GM18870 (cell line): ENCODE results near the gene TAGLN3.

Experiments used
- ATAC-seq: cut with Tn5 transposase; IDR thresholded peaks from one replicate; pipeline ENCODE4 v1.9.1; 2021; ENCODE audit warnings: moderate library complexity; ENCODE audit not compliant: unreplicated experiment

The TAGLN3 gene

DNA sequence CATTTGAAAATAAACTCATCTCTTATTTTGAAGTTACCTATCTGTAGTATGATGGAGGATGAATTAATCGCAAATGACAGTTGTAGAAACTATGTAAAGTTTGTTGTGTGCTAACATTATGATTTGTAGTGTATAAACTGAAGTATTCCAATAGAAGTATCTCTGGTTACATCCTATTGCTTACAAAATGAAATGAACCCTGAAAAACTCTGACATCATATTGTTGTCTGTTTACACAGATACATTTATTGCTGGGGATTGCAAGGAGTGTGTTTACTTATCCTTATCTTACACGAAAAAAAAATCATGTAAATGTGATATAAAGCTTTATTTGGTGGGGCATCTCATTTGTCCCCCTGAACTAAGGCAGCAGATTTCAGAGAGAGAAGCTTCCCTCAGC is 22.5 kb upstream of the TAGLN3 start:
- ATAC-seq = no peak

DNA sequence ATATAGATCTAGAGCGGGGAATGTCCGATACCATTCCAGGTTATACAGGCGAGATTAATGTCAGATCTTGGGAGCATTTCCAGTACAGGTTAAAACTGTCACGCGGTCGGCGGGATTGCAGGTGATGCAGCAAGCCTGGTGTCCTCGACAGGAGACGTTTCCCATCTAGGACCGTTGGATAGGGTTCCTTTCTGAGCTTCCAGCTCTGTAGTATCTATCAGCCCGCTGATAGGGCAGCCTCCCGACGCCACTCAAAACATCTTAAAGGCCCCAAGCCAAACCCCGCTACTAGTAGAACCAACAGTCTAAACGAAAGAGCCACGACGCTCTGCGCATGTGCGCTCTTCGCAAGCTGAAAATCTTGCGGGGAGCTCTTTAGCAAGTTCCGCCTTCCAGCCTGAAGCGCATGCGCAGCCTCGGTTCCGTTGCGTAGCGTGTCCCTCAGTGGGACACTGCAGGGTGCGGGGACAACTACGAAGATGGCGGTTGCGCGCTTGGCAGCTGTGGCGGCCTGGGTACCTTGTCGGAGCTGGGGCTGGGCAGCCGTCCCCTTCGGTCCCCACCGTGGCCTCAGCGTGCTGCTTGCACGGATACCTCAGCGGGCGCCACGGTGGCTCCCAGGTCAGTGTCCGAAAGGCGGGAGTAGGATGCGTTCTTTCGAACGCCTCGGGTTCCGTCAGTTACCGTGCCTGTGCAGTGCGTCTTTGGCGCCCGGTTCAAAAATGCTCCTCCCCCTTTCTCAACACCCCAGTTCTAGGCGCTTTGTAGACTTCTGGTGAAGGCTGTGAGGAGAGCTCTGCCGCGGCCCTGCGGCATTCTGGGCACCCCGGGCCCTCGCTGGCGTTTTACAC is 19.9 kb upstream of the TAGLN3 start, which contains the start of gene ABHD10:
Gene ABHD10, plus strand, starts transcription at position 444 of the 851 bp plus-strand sequence. Its CDS starts 36 bp downstream, at position 480.
- peak; percentile 91 for ATAC-seq

DNA sequence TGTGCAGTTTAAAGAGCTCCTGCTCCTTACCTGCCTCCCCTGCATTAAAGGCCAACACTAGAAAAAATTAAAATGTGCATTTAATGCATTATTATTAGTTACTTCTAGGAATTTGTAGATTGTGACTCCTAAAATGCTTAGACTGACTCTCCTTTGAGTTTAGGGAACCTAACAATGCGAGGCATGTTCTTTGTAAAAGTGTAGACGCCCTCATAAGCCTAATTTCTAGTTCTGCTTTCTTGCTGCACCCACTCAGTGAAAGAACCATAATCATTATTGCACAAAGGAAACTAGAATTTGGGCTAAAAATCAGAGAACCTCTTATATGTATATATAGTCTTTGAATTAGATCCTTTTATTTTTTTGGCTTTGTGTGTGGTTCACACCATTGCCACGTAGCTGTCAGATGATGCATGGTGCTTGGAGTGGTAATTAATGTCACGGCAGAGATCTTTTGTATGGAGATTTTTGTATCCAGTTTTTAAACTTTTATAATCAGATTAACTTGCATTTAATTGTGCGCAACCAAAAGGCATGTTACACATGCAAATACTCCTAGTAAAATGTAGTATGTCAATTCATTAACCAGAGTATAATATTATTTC is 19.2 kb upstream of the TAGLN3 start:
- peak; percentile 32 for ATAC-seq

DNA sequence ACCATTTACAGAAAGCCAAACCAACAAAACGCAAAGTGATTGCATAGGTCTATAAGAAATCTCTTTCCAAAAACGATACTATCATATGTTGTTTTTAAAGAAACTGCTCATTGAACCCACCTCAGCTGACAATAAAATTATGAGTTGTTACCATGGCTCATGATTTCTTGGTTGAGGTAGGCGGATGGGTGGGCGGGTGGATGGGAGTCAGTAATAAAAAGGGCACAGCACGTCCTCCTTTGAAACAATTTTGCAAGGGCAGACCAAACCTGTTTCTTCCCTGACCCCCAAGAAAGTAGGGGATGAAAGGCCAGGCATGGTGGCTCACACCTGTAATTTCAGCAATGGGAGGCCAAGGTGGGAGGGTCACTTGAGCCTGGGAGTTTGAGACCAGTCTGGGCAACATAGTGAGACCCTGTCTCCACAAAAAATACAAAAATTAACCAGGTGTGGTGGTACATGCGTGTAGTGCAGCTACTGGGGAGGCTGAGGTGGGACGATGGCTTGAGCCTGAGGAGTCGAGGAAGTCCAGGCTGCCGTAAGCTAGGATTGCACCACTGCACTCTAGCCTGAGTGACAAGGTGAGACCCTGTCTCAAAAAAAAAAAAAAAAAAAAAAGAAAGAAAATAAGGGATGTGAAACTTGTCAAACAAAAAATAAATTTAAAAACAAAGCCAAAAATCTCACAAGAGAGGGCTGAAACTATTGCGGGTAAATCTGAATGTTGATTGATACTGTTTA is 17.8 kb upstream of the TAGLN3 start:
- ATAC-seq = no peak

DNA sequence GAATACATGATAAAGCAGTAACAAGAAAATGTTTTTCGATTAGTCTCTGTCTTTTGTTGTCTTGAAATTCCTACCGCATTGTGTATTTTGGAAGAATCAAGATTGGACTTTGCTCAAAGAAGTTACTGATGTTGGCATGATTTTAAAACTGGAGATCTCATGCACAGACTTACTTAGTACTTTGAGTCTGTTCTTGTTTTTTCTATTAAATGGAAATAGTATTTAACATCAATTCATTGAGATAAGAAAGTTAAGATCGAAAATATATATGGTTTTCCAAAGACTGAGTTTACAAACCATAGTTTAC is 17.3 kb upstream of the TAGLN3 start:
- ATAC-seq = no peak

DNA sequence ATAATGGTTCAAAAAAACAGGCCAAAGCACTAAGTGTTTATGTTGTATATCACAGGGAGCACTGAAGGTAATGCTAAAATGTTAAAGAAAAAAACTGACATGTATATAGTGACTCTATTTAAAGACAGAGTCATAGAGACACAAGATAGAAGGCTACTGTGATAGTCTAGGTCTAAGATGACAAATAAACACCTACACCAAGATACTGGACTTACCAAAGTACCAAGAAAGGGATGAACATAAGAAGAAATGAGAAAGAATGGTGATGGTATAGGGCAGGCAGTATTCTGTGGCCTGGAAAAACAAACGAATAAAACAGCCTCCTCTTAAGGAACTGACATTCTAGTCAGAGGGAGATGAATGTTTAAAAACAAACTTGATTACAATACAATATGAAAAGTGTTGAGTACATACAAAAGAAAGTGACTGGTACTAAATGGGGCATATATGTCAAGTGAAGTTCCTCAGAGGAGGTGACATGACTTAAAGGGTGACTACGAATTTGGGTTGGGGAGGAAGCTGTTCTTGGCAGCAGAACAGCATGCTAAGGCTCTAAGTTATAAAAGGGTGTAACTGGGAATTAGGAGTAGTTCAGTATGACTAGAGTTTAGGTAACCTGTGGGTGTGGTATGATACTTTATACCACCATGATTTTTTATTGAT is 14.0 kb upstream of the TAGLN3 start:
- ATAC-seq = no peak

DNA sequence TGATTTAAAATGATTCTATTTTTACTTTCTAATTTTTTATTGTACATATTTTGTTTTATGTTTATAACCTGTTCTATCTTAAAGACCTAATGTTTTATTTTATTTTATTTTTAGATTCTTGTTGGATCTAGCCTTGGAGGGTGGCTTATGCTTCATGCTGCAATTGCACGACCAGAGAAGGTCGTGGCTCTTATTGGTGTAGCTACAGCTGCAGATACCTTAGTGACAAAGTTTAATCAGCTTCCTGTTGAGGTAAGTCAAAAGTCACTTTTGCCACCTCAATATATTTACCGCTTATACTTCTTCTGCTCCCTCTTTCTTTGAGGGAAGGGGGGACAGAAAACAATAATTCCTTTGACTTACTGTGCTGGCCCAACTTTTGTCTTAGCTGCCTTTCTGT is 11.9 kb upstream of the TAGLN3 start:
- ATAC-seq = no peak

DNA sequence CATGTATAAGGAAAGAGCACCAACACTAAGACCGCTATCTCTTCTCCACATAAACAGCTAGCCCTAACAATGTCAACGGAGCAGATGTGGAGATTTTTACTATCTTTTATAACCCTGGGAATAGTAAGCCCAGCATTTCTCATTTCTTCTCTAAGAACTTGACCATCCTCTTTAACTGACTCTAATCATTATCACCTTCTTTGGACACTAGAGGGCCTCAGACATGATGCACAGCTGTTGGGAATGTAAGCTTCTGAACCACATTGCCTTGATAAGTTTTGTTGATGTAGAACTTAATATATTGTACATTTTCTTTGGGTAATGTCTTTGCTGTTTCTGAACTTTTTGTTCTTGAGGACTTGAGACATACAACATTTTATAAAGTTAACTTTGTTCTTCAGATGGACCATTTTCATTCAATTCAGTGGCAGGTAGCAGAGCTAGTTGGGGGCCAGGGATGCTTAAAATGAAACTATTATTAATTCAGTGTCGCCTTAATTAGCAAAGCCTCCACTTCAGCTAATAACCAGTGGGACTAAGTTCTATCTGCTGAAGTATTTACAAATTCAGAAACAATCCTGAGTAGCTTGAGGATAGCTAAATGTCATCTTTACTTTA is 9.6 kb upstream of the TAGLN3 start:
- peak; percentile 90 for ATAC-seq

DNA sequence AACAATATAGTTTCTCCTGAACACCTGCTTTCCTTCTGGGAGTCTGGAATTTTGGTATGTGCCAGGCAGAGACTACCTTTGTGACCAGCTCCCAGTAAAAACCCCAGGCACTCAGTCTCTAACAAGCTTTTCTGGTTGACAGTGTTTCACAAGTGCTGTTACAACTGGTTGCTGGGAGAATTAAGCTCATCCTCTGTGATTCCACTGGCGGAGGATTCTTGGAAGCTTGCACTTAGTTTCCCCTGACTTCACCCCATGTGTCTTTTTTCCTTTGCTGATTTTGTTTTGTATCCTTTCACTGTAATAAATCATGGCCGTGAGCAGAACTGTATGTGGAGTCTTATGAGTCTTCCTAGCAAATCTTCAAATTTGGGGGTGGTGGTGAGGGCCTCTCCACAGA is 5.7 kb upstream of the TAGLN3 start:
- ATAC-seq = no peak

DNA sequence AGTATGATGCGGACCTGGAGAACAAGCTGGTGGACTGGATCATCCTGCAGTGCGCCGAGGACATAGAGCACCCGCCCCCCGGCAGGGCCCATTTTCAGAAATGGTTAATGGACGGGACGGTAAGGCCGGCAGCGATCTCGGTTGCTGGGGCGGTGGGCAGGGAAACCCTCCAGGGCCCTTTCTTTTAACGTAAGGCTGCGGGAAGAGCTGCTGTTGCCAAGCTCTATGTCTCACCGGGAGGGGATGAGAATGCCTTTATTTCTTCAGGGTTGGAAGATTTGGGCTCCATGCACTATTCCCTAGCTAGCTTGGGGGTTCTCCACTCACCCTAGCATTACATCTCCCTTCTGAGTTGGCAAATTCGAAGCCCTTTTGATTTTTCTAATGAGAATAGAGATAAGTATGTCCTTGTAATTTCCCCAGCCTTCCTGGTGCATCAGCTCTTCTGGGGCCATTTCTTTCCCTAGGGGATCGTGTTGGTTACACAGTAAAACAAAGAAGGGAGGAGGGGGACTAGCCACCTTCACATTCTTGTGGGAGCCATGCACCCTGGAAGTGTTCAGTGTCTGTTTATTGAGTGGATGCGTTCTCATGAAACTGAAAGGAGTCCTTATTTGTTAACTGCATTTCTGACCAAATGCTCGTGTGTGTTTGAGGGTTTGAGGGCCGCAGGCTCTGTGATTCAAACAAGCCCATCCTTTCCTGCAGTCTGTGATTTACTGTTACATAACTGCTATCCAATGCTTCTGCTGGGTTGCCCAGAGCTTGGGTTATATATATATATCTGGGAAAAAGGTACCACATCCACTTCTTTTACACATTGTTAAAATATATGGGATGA is 982 bp downstream of the TAGLN3 start:
- no peak for ATAC-seq

DNA sequence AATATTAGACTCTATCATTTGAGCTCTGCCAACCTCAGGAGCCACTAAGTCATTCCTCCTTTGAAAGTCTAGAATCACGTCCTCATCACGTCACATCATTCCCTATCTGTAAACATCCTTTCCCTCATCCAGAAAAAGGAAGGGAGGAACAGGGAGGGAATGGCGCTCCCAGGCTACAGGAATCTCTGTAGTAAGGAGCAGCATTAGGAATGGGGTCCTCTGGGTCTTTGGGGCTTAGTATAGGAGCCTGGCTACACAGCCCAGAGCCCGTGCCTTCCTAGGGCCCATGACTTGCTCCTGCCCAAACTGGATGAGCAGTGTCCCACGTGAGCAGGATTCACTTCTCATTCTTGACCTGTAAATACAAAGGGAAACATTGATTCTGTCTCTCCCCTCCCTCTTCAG is 1.6 kb downstream of the TAGLN3 start:
- ATAC-seq = no peak

DNA sequence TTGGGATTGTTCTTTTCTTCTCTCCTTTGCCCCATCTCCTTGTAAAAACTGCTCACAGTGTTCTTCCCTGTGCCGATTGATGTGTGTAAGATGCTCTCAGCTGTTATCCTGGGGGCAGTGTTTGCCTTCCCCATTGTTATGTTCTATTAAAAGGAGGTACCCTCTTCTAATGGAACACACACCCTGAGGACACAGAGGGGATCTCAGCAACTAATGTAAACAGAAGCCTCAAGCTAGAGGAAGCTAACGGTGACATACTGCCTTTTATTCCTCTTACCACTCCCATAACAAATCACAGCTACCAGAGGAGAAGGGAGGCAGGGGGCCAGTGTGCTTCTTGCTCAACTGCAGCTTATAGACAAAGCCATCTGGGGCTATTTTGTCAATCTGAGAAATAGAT is 2.2 kb downstream of the TAGLN3 start:
- ATAC-seq = no peak

DNA sequence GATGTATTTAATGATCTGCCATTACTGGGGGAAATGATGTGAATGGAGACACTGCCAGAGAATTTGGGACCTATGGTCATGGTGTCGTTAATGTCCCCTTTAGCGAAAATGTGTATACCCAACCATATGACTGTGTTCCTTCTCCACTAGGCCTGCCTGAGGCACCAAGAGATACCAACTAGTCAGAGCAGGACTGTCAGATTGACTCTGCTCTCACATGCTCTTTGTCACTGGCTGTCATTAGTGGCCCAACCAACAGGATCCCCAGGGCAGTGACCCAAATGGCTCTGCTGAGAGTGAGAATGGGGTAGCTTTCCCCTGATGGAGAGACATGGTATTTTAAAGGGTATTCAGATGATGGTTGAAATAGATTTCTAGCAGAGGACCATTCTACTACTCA is 2.8 kb downstream of the TAGLN3 start:
- no peak for ATAC-seq

DNA sequence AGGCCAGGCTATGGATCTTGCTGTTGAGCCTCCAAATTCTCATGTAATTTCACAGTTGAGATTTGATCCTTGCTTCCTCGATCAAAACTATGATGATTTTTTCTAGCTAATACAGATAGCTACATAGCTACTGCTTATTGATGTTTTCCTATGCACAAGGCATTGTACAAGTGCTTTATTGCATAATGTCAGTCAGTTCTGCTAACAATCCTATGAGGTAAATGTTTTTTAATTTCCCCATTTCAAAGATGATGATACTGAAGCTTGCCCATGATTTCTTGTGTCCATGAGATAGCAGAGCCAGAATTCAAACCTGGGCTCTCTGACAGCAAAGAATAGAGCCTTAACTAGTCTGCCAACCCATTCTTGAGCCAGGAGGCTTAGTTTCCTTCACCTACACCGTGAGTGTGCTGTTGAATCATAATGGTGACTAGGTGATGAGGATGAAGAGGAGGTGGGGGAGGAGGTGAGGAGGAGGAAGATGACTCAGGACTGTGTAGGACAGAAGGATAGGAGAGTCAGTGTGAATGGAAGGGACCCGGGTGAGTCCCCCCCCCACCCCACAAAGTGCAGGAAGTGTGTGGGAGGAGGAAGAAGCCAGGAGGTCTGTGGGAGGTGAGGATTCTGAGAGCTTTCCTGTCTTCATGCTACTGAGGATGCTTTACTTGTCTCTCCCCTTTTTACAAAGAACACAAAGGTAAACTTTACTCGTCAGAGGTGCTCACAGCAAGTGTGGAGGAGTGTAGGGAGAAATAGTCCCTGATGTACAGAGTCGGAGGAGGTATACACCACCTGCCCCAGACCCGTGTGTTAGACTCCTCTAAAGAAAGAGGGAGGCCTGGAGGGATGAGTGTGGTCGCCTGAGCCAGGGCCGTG is 3.6 kb downstream of the TAGLN3 start:
- ATAC-seq = no peak

DNA sequence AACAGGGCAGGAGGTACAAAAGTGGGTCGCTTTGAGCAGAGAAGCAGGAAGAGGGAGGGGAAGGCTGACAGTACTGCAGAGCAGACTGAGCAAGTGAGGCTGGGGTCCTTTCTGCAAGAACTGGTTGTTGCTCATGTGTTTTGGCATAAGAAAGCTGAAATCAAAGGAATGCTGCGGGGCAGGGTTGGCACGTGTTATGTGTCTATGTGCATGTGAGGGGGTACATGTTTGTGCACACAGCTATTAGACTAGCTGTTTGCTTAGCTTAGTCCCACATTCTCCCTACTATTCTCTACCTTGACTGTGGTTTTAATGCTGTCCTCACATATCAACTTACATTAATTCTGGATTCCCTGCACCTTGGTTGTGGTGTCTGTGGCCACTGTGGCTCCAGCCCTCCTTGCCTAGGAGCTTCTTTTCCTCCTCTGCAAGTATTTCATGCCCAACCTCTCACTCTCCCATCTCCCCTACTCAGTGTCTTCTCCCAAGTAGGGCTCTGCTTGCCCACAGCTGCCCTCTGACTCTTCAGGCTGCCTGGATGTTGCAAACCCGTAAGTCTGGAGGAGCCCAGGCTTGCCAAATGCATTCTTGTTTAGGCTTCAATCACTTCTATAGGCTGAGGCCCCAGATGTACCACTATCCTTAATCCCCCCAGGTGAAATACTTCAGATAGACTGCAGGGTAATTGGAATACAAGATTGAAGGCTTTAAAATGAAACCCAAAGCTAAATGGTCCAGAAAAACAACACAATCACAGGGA is 4.8 kb downstream of the TAGLN3 start:
- ATAC-seq = no peak

DNA sequence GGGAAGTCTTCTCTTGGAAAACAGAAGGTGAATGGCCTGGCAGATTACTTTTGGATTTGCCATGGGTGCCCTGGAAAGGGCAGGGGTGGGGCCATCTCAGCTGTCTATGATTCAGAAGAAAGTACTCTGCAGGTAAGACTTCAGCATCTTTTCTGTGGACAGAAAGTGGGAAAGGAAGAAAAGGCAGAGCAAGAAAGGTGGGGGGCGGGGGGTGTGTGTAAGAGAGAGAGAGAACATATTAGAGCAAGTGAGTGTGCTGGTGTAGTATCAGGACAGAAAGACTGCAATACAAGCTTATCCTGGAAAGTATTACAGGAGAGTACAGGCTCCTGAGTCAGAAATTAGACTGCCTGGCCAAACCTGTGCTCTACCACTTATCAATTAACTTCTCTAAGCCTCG is 5.5 kb downstream of the TAGLN3 start:
- no peak for ATAC-seq

DNA sequence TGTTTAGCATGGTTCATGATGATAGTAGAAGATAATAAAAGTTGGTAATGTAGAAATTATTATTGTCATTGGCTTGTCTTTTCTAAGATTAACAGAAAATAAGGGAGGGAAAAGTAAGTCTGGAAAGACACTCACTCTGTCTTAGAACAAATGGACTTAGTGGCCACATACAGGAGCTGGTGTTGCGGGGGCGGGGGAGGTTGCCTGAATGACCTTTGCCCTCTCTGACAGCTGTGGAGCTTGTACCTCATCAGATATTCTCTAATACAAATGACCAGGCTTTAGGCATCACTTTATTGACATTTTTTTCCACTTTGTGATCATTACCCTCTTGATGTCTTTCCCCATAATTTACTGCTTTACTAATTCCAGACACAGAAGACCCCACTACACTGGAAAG is 5.9 kb downstream of the TAGLN3 start:
- no peak for ATAC-seq

DNA sequence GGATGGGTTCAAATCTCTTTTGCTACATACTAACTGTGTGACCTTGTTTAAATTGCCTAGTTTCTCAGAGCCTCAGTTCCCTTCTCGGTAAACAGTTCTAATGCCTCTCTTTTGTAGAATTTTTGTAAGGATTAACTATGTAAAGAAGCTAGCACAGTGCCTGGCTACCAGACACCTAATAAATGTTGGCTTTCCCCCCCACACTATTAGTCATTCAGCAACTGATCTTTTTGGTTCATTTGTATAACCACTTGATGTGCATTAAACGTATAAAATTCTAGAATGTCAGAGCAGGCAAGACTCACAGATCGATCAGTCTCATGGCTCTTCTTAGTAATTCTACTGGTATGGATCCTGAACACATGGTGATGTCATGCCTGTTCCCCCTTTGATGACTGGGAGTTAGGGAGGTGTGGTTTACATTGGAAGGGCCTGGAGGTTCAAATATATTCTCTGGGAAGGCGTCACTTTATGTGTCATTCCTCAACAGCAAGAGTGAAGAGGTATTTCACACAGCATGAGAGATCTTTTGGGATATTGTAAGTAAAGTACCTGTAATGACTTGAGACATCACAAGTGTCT is 6.5 kb downstream of the TAGLN3 start:
- ATAC-seq = no peak
